ENCODE data around the gene SF3B6.
"Not testable (repeated sequence)": the region's sequence is repeated elsewhere in the genome, so short reads cannot be mapped to it uniquely, and the experiment has no call there.

The SF3B6 gene

DNA sequence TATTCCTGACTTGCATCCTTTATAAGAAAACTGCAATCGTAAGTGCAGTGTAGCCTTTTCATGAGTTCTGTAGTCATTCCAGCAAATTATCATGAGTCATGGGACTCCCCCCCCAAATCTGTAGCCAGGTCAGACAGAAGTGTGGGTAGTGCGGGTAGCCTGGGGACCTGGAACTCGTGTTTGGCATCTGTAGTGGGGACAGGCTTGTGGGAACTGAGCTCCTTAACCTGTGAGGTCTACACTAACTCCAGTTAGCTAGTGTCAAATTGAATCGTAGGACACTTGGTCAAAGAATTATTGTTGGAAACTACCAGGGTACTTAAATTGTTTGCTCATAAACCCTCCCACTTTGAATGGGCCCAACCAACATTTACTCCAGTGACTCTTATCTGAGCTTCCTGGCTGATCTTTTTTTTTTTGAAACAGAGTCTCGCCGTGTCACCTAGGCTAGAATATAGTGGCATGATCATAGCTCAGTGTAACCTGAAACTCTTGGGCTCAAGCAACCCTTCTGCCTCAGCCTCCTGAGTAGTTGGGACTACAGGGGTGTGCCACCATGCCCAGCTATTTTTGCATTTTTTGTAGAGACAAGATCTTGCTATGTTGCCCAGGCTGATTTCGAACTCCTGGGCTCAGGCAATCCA lies 34.7 kb upstream of the SF3B6 start:
- H3K36me3 ChIP-seq (ENCODE audit: control insufficient read depth, insufficient read depth, low read length, severe bottlenecking) = no peaks in the 10 kb centered on the region
- H3K9ac ChIP-seq (ENCODE audit: low read length) = no peak overlapping the region
- no peak overlapping the region for H3K4me3 ChIP-seq (ENCODE audit: low read length)
- H3K27me3 ChIP-seq (replicated peaks; ENCODE audit: control insufficient read depth, insufficient read depth, low read length) = no peaks in the 10 kb centered on the region
- DNase-seq (ENCODE audit: low read depth) = no peak
- H3K9me3 ChIP-seq (ENCODE audit: control insufficient read depth, low read length) = peaks cover 10% of the 10 kb centered on the region
- H3K4me1 ChIP-seq (ENCODE audit: control insufficient read depth, insufficient read depth, low read length) = peaks cover 4% of the 10 kb centered on the region

DNA sequence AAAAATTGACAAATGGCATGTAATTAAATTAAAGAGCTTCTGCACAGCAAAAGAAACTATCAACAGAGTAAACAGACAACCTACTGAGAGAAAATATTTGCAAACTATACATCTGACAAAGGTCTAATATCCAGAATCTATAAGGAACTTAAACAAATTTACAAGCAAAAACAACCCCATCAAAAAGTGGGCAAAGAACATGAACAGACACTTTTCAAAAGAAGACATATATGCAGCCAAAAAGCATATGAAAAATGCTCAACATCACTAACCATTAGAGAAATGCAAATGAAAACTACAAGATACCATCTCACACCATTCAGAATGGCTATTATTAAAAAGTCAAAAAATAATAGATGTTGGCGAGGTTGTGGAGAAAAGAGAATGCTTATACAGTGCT lies 33.3 kb upstream of the SF3B6 start:
- H3K9me3 ChIP-seq (ENCODE audit: control insufficient read depth, low read length); H3K36me3 ChIP-seq (ENCODE audit: control insufficient read depth, insufficient read depth, low read length, severe bottlenecking); H3K27me3 ChIP-seq (replicated peaks; ENCODE audit: control insufficient read depth, insufficient read depth, low read length); H3K9ac ChIP-seq (ENCODE audit: low read length); H3K4me3 ChIP-seq (ENCODE audit: low read length); H3K4me1 ChIP-seq (ENCODE audit: control insufficient read depth, insufficient read depth, low read length); DNase-seq (ENCODE audit: low read depth): not testable (repeated sequence)

DNA sequence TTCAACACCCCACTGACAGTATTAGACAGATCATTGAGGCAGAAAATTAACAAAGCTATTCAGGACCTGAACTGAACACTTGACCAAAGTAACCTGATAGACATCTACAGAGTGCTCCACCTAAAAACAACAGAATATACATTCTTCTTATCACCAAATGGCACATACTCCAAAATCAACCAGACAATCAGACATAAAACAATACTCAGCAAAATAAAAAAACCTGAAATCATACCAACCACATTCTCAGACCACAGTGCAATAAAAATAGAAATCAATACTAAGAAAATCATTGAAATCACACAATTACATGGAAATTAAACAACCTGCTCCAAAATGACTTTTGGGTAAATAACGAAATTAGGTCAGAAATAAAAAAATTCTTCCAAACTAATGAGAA lies 31.2 kb upstream of the SF3B6 start:
- DNase-seq (ENCODE audit: low read depth) = no peak
- peaks cover 3% of the 10 kb centered on the region for H3K9me3 ChIP-seq (ENCODE audit: control insufficient read depth, low read length)

DNA sequence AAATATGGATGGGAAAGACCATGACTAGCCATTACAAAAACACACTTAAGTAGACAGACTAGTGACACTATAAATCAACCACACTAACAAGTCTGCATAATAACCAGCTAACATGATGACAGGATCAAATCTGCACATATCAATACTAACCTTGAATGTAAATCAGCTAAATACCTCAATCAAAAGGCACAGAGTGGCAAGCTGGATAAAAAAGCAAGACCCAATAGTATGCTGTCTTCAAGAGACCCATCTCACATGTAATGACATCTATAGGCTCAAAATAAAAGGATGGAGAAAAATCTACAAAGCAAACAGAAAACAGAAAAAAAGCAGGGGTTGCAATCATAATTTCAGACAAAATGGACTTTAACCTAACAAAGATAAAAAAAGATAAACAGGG lies 30.7 kb upstream of the SF3B6 start:
- Histone ChIP-seq H3K4me1 (ENCODE audit: control insufficient read depth, insufficient read depth, low read length) (peaks cover 7% of the 10 kb centered on the region), H3K27me3 (replicated peaks; ENCODE audit: control insufficient read depth, insufficient read depth, low read length) (no peaks in the 10 kb centered on the region), H3K9me3 (ENCODE audit: control insufficient read depth, low read length) (peaks cover 3% of the 10 kb centered on the region), H3K9ac (ENCODE audit: low read length) (no peak overlapping the region), H3K4me3 (ENCODE audit: low read length) (no peak overlapping the region), H3K36me3 (ENCODE audit: control insufficient read depth, insufficient read depth, low read length, severe bottlenecking) (no peaks in the 10 kb centered on the region)
- DNase-seq (ENCODE audit: low read depth) = no peak

More for the DNA sequence above, 31.2 kb upstream of the SF3B6 start:
- H3K27me3 ChIP-seq (replicated peaks; ENCODE audit: control insufficient read depth, insufficient read depth, low read length) = no peaks in the 10 kb centered on the region
- no peak overlapping the region for H3K9ac ChIP-seq (ENCODE audit: low read length)
- no peaks in the 10 kb centered on the region for H3K36me3 ChIP-seq (ENCODE audit: control insufficient read depth, insufficient read depth, low read length, severe bottlenecking)
- H3K4me1 ChIP-seq (ENCODE audit: control insufficient read depth, insufficient read depth, low read length) = peaks cover 7% of the 10 kb centered on the region
- no peak overlapping the region for H3K4me3 ChIP-seq (ENCODE audit: low read length)

DNA sequence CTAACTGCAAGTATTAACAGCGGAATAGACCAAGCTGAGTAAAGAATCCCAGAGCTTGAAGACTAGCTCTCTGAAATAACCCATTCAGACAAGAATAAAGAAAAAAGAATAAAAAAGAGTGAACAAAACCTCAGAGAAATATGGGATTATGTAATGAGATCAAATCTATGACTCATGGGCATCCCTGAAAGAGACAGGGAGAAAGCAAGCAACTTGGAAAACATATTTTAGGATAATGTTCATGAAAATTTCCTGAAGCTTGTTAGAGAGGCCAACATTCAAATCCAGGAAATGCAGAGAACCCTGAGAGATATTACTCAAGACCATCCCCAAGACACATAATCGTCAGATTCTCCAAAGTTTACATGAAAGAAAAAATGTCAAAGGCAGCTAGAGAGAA lies 29.7 kb upstream of the SF3B6 start:
- H3K9ac ChIP-seq (ENCODE audit: low read length) = no peak overlapping the region
- no peak for DNase-seq (ENCODE audit: low read depth)
- peaks cover 3% of the 10 kb centered on the region for H3K9me3 ChIP-seq (ENCODE audit: control insufficient read depth, low read length)

DNA sequence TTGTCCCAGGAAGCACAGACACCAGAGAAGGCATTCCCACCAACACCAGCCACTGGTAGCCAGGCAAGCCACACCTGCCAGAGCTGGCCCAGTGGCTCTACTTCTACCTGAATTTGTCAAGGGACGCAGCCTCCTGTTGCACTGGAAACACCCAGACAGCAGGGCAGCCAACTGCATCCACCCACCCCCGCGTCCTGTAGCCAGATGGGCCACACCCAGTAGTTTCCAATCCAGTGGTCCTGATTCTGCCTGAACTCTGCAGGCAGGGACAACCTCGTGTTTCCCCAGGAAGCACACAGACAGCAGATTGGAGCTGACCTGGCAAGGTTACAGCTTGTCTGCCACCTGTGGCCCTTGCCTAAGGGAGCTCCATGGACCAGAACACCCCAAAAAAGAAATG lies 28.8 kb upstream of the SF3B6 start:
- Histone ChIP-seq H3K36me3 (ENCODE audit: control insufficient read depth, insufficient read depth, low read length, severe bottlenecking) (no peaks in the 10 kb centered on the region), H3K4me1 (ENCODE audit: control insufficient read depth, insufficient read depth, low read length) (peaks cover 3% of the 10 kb centered on the region), H3K9ac (ENCODE audit: low read length) (no peak overlapping the region), H3K27me3 (replicated peaks; ENCODE audit: control insufficient read depth, insufficient read depth, low read length) (no peaks in the 10 kb centered on the region), H3K4me3 (ENCODE audit: low read length) (no peak overlapping the region), H3K9me3 (ENCODE audit: control insufficient read depth, low read length) (peaks cover 3% of the 10 kb centered on the region)
- DNase-seq (ENCODE audit: low read depth) = no peak

More for the DNA sequence above, 29.7 kb upstream of the SF3B6 start:
- H3K4me3 ChIP-seq (ENCODE audit: low read length) = no peak overlapping the region
- H3K27me3 ChIP-seq (replicated peaks; ENCODE audit: control insufficient read depth, insufficient read depth, low read length) = no peaks in the 10 kb centered on the region
- H3K36me3 ChIP-seq (ENCODE audit: control insufficient read depth, insufficient read depth, low read length, severe bottlenecking) = no peaks in the 10 kb centered on the region
- peaks cover 3% of the 10 kb centered on the region for H3K4me1 ChIP-seq (ENCODE audit: control insufficient read depth, insufficient read depth, low read length)

DNA sequence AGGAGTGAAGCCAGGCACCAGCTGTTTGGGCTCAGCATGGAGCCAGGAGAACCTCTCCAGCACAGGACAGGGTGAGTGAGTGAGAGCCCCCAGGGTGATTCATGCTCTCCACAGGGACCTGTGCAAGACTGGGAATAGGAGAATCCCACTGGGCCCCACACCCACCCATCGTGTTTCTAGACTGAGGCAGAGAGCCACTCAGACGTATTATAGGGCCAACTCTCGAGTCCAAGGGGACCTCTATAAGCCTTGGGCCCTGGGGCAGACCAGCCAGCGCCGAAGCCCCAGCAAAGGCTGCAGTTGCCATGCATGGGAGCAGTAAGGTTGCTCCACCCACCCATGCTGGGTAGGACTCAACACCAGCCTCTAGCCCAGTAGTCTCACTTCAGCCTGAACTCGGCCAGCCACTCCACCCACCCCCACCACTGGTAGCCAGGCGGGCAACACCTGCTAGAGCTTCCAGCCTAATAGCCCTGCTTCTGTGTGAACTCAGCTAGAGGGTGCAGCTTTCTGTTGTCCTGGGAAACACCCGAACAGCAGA lies 28.1 kb upstream of the SF3B6 start:
- no peak overlapping the region for H3K9ac ChIP-seq (ENCODE audit: low read length)
- no peak for DNase-seq (ENCODE audit: low read depth)
- no peaks in the 10 kb centered on the region for H3K36me3 ChIP-seq (ENCODE audit: control insufficient read depth, insufficient read depth, low read length, severe bottlenecking)
- no peaks in the 10 kb centered on the region for H3K27me3 ChIP-seq (replicated peaks; ENCODE audit: control insufficient read depth, insufficient read depth, low read length)
- no peak overlapping the region for H3K4me3 ChIP-seq (ENCODE audit: low read length)
- H3K9me3 ChIP-seq (ENCODE audit: control insufficient read depth, low read length) = peaks cover 3% of the 10 kb centered on the region
- H3K4me1 ChIP-seq (ENCODE audit: control insufficient read depth, insufficient read depth, low read length) = peaks cover 3% of the 10 kb centered on the region

DNA sequence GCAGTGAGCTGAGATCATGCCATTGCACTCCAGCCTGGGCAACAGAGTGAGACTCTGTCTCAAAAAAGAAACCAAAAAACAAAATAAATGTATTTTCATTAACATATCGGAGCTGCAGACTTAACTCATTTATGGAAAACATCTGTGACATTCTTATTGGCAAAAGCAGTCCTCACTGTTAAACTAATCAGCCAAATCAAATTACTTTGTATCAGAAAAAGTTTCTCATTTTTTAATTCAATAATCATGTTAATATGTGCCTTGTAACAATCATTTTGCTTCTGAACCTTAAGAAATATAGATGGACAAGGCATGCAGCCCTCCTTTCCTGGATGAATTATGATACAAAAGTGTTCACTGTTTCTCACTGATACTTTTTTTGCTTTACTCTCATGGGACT lies 26.6 kb upstream of the SF3B6 start:
- no peak for DNase-seq (ENCODE audit: low read depth)
- Histone ChIP-seq H3K4me3 (ENCODE audit: low read length) (no peak overlapping the region), H3K36me3 (ENCODE audit: control insufficient read depth, insufficient read depth, low read length, severe bottlenecking) (no peaks in the 10 kb centered on the region), H3K9ac (ENCODE audit: low read length) (no peak overlapping the region), H3K4me1 (ENCODE audit: control insufficient read depth, insufficient read depth, low read length) (peaks cover 3% of the 10 kb centered on the region), H3K27me3 (replicated peaks; ENCODE audit: control insufficient read depth, insufficient read depth, low read length) (no peaks in the 10 kb centered on the region), H3K9me3 (ENCODE audit: control insufficient read depth, low read length) (peaks cover 3% of the 10 kb centered on the region)

DNA sequence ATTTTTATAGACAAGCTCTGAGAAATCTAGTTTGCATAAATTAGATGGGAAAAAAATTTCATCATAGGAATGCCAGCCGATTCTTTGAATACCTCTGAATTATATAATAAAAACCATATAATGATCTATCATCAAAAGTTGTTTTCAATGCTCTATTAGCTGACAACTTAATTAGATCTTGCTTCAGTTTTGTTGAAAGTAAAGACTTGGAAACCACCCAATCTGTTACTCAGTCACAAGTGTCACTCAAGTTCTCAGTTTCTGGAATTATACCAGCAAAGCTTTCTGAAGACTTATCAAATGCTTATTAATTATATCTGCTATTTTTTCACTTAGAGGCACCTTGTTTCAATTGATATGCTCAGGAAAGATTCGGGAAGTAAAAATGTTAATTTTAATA lies 25.9 kb upstream of the SF3B6 start:
- Histone ChIP-seq H3K36me3 (ENCODE audit: control insufficient read depth, insufficient read depth, low read length, severe bottlenecking) (no peaks in the 10 kb centered on the region), H3K4me1 (ENCODE audit: control insufficient read depth, insufficient read depth, low read length) (peaks cover 3% of the 10 kb centered on the region), H3K27me3 (replicated peaks; ENCODE audit: control insufficient read depth, insufficient read depth, low read length) (no peaks in the 10 kb centered on the region), H3K4me3 (ENCODE audit: low read length) (no peak overlapping the region), H3K9me3 (ENCODE audit: control insufficient read depth, low read length) (peaks cover 3% of the 10 kb centered on the region), H3K9ac (ENCODE audit: low read length) (no peak overlapping the region)
- DNase-seq (ENCODE audit: low read depth) = no peak

DNA sequence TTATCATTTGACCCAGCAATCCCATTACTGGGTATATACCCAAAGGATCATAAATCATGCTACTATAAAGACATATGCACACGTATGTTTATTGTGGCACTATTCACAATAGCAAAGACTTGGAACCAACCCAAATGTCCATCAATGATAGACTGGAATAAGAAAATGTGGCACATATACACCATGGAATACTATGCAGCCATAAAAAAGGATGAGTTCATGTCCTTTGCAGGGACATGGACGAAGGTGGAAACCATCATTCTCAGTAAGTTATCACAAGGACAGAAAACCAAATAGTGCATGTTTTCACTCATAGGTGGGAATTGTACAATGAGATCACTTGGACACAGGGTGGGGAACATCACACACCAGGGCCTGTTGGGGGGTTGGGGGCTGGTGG lies 24.6 kb upstream of the SF3B6 start:
- not testable (repeated sequence) for H3K4me3 ChIP-seq (ENCODE audit: low read length); H3K9me3 ChIP-seq (ENCODE audit: control insufficient read depth, low read length); H3K27me3 ChIP-seq (replicated peaks; ENCODE audit: control insufficient read depth, insufficient read depth, low read length); DNase-seq (ENCODE audit: low read depth); H3K36me3 ChIP-seq (ENCODE audit: control insufficient read depth, insufficient read depth, low read length, severe bottlenecking); H3K4me1 ChIP-seq (ENCODE audit: control insufficient read depth, insufficient read depth, low read length); H3K9ac ChIP-seq (ENCODE audit: low read length)

DNA sequence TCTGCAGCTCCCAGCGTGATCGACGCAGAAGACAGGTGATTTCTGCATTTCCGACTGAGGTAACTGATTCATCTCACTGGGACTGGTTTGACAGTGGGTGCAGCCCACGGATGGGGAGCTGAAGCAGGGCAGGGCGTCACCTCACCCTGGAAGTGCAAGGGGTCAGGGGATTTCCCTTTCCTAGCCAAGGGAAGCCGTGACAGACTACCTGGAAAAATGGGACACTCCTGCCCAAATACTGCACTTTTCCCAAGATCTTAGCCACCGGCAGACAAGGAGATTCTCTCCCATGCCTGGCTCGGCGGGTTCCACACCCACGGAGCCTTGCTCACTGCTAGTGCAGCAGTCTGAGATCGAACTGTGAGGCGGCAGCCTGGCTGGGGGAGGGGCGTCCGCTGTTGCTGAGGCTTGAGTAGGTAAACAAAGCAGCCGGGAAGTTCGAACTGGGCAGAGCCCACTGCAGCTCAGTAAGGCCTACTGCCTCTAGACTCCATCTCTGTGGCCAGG lies 19.1 kb upstream of the SF3B6 start:
- H3K9ac ChIP-seq (ENCODE audit: low read length); H3K27me3 ChIP-seq (replicated peaks; ENCODE audit: control insufficient read depth, insufficient read depth, low read length); H3K4me3 ChIP-seq (ENCODE audit: low read length); H3K9me3 ChIP-seq (ENCODE audit: control insufficient read depth, low read length); H3K4me1 ChIP-seq (ENCODE audit: control insufficient read depth, insufficient read depth, low read length); DNase-seq (ENCODE audit: low read depth); H3K36me3 ChIP-seq (ENCODE audit: control insufficient read depth, insufficient read depth, low read length, severe bottlenecking): not testable (repeated sequence)

DNA sequence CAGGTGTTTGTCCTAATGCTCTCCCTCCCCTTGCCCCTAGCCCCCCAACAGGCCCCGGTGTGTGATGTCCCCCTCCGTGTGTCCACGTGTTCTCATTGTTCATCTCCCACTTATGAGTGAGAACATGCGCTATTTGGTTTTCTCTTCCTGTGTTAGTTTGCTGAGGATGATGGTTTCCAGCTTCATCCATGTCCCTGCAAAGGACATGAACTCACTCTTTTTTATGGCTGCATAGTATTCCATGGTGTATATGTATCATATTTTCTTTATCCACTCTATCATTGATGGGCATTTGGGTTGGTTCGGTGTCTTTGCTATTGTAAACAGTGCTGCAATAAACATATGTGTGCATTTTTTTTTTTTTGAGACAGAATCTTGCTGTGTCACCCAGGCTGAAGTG lies 17.1 kb upstream of the SF3B6 start:
- H3K27me3 ChIP-seq (replicated peaks; ENCODE audit: control insufficient read depth, insufficient read depth, low read length); H3K4me1 ChIP-seq (ENCODE audit: control insufficient read depth, insufficient read depth, low read length); H3K4me3 ChIP-seq (ENCODE audit: low read length); DNase-seq (ENCODE audit: low read depth); H3K9me3 ChIP-seq (ENCODE audit: control insufficient read depth, low read length); H3K9ac ChIP-seq (ENCODE audit: low read length); H3K36me3 ChIP-seq (ENCODE audit: control insufficient read depth, insufficient read depth, low read length, severe bottlenecking): not testable (repeated sequence)

Measured in adipocyte (in vitro differentiated cells).